Astrocyte (in vitro differentiated cells and primary cell): Measurements from ENCODE around the gene PPP2R3A.

Experiments used
- EZH2 ChIP-seq: IDR thresholded peaks from 2 replicates; pipeline ENCODE4 v1.6.1; 2012; ENCODE audit warnings: mild to moderate bottlenecking, low read length, inconsistent platforms; ENCODE audit not compliant: insufficient read depth
- TF ChIP-seq, protein P1 (sequence below): IDR thresholded peaks from 2 replicates; pipeline ENCODE4 v1.5.1; 2011; ENCODE audit warnings: low read depth, mild to moderate bottlenecking, inconsistent platforms, low read length, moderate library complexity; ENCODE audit not compliant: insufficient read depth

DNA sequence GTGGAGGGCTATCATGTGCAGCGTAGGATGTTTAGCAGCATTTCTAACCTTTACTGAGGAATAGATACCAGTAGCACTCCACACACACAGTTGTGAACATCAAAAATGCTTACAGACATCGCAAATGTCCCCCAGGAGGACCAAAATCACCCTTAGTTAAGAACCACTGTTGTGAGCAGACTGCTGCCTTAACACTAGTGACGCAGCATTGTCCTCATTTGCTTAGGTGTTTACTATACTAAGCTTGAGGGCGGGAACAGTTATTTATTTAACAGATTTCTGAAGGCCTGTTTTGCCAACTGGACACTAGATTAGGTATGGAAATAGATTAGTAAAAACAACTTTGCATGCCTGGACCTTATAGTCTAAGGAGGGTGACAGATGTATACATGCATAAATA lies 2.3 kb downstream of the PPP2R3A start:
- TF ChIP-seq, protein P1, sequence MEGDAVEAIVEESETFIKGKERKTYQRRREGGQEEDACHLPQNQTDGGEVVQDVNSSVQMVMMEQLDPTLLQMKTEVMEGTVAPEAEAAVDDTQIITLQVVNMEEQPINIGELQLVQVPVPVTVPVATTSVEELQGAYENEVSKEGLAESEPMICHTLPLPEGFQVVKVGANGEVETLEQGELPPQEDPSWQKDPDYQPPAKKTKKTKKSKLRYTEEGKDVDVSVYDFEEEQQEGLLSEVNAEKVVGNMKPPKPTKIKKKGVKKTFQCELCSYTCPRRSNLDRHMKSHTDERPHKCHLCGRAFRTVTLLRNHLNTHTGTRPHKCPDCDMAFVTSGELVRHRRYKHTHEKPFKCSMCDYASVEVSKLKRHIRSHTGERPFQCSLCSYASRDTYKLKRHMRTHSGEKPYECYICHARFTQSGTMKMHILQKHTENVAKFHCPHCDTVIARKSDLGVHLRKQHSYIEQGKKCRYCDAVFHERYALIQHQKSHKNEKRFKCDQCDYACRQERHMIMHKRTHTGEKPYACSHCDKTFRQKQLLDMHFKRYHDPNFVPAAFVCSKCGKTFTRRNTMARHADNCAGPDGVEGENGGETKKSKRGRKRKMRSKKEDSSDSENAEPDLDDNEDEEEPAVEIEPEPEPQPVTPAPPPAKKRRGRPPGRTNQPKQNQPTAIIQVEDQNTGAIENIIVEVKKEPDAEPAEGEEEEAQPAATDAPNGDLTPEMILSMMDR, result no peak
- no peak for TF ChIP-seq EZH2
